KMS-11 (cell line): ENCODE results near the gene PALLD.

Experiments
- H2AFZ ChIP-seq: fragments of 200-600 bp; sonication (generic); 2 replicates; pipeline ENCODE4 v1.6.1; 2016; ENCODE audit warnings: antibody characterized with exemption, mixed run types, low read depth
- H3K27ac ChIP-seq: fragments of 200-600 bp; sonication (generic); 2 replicates; pipeline ENCODE4 v1.6.1; 2016; ENCODE audit warnings: mild to moderate bottlenecking, mixed run types
- H3K27me3 ChIP-seq: fragments of 200-600 bp; sonication (generic); 2 replicates; pipeline ENCODE4 v1.6.1; 2017; ENCODE audit warnings: mild to moderate bottlenecking, low read depth, mixed run types, moderate library complexity; ENCODE audit not compliant: insufficient read depth
- H3K36me3 ChIP-seq: fragments of 200-600 bp; sonication (generic); 2 replicates; pipeline ENCODE4 v1.6.1; 2017; ENCODE audit warnings: mild to moderate bottlenecking, mixed run types; ENCODE audit not compliant: insufficient read depth
- H3K4me1 ChIP-seq: fragments of 200-600 bp; sonication (generic); 2 replicates; pipeline ENCODE4 v1.6.1; 2016; ENCODE audit warnings: mild to moderate bottlenecking, low read depth, mixed run types; ENCODE audit not compliant: poor library complexity, severe bottlenecking
- H3K4me2 ChIP-seq: fragments of 200-600 bp; sonication (generic); 2 replicates; pipeline ENCODE4 v1.7.0; 2016; ENCODE audit warnings: mild to moderate bottlenecking, mixed run types
- H3K4me3 ChIP-seq: fragments of 200-600 bp; sonication (generic); IDR thresholded peaks from 2 replicates; pipeline ENCODE4 v1.6.1; 2017; ENCODE audit warnings: low read depth, low read length, mixed read lengths; ENCODE audit not compliant: insufficient read depth
- H3K79me2 ChIP-seq: fragments of 200-600 bp; sonication (generic); 2 replicates; pipeline ENCODE4 v1.6.1; 2016; ENCODE audit warnings: low read depth, mixed run types; ENCODE audit not compliant: insufficient read depth
- H3K9ac ChIP-seq: fragments of 200-600 bp; sonication (generic); 2 replicates; pipeline ENCODE4 v1.6.1; 2016; ENCODE audit warnings: mild to moderate bottlenecking, mixed run types
- H4K20me1 ChIP-seq: fragments of 200-600 bp; sonication (generic); 2 replicates; pipeline ENCODE4 v1.6.1; 2016; ENCODE audit warnings: mild to moderate bottlenecking, mixed run types; ENCODE audit not compliant: insufficient read depth
- CTCF ChIP-seq: fragments of 200-600 bp; sonication (generic); conservative IDR thresholded peaks from 2 replicates; pipeline ENCODE4 v1.6.1; 2017; ENCODE audit warnings: low read depth, mild to moderate bottlenecking, antibody characterized with exemption, low read length, moderate library complexity, mixed read lengths

PALLD gene

GRCh38 chr4:168790898-168791297, 294.0 kb downstream of the PALLD start:
- Histone ChIP-seq H4K20me1 (no peaks in the 10 kb centered on the region), H3K9ac (no peak overlapping the region), H2AFZ (no peak overlapping the region), H3K36me3 (no peaks in the 10 kb centered on the region), H3K27ac (no peak overlapping the region), H3K4me3 (no peak overlapping the region), H3K27me3 (no peaks in the 10 kb centered on the region), H3K4me1 (peaks cover 53% of the 10 kb centered on the region), H3K4me2 (no peak overlapping the region; the same call in 1 of the 2 replicates), H3K79me2 (no peaks in the 10 kb centered on the region)
- no peak for TF ChIP-seq CTCF

- no peaks in the 10 kb centered on the region for H3K79me2 ChIP-seq
- H3K4me1 ChIP-seq, result peaks cover 48% of the 10 kb centered on the region
- H3K4me2 ChIP-seq, result no peak overlapping the region
- TF ChIP-seq CTCF, result no peak
- H3K27ac ChIP-seq, result no peak overlapping the region
- no peak overlapping the region for H3K9ac ChIP-seq
- no peaks in the 10 kb centered on the region for H3K27me3 ChIP-seq
- no peaks in the 10 kb centered on the region for H3K36me3 ChIP-seq
- no peak overlapping the region for H2AFZ ChIP-seq
- H4K20me1 ChIP-seq, result no peaks in the 10 kb centered on the region
- no peak overlapping the region for H3K4me3 ChIP-seq
Observed at GRCh38 chr4:168791376-168791775, 294.5 kb downstream of the PALLD start.

- Histone ChIP-seq H3K4me3 (no peak overlapping the region), H4K20me1 (no peaks in the 10 kb centered on the region), H3K9ac (no peak overlapping the region), H3K4me1 (peaks cover 26% of the 10 kb centered on the region), H3K27ac (no peak overlapping the region), H3K27me3 (no peaks in the 10 kb centered on the region), H3K36me3 (no peaks in the 10 kb centered on the region), H2AFZ (no peak overlapping the region), H3K4me2 (no peak overlapping the region), H3K79me2 (no peaks in the 10 kb centered on the region)
- no peak for TF ChIP-seq CTCF
Observed at GRCh38 chr4:168793542-168793941, 296.7 kb downstream of the PALLD start.

- TF ChIP-seq CTCF, result no peak
- no peak overlapping the region for H3K4me2 ChIP-seq
- no peak overlapping the region for H3K27ac ChIP-seq
- H4K20me1 ChIP-seq, result no peaks in the 10 kb centered on the region
- H3K9ac ChIP-seq, result no peak overlapping the region
- no peaks in the 10 kb centered on the region for H3K27me3 ChIP-seq
- no peak overlapping the region for H2AFZ ChIP-seq
- no peaks in the 10 kb centered on the region for H3K36me3 ChIP-seq
- no peak overlapping the region for H3K4me3 ChIP-seq
- peaks cover 20% of the 10 kb centered on the region for H3K4me1 ChIP-seq
- H3K79me2 ChIP-seq, result no peaks in the 10 kb centered on the region
Observed at GRCh38 chr4:168794092-168794707, 297.3 kb downstream of the PALLD start.
